ENCODE results near the gene MAF.

The MAF gene
- total RNA-seq: 93.2 to 131 reads per million in 2 donors

DNA sequence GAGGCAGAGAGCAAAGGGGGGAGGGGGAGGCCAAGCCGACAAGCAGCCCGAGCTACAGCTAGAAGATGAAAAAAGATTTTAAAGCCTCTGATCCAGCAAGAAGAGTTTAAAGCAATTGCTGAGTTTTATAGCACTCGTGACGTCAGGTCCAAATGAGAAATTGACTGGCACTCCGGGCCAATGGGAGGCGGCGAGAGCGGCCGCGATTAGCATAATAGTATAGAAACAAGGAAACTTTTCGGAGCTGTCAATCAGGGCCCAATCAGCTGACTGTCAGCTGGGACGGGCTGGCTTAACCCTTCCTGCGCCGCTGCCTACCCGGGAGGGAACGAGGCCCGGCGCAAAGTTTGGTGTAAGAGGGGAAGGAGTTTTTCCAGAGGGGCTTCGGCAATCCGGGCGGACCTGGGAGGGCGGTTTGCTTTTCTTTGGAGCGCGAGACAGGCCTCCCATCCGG lies at the start of gene MAF:
MAF (minus strand) TSS at position 100 of the 454 bp plus-strand sequence. CDS start 835 bp downstream, outside the sequence.
- DNase-seq: peak; percentile 70 to 98 (median 87)

DNA sequence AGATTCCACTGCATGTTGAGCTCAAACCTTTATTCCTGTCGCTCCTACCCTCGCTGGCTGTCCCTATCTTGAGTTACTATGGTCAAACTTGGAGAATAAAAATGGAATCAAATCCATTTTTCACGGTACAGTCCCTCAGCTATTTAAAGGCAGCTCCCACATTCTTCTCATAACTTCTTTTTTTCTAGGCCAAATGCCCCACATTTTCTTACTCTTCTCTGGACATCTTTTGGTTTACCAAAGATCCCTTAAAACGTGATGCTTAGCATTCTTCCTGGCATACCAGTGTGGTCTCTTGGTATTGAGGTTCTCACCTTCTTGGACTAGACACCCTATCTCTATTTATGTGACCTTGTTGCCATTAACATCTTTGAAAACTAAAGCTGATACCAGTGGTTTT lies 48.3 kb upstream of the MAF start:
- no peak for DNase-seq

DNA sequence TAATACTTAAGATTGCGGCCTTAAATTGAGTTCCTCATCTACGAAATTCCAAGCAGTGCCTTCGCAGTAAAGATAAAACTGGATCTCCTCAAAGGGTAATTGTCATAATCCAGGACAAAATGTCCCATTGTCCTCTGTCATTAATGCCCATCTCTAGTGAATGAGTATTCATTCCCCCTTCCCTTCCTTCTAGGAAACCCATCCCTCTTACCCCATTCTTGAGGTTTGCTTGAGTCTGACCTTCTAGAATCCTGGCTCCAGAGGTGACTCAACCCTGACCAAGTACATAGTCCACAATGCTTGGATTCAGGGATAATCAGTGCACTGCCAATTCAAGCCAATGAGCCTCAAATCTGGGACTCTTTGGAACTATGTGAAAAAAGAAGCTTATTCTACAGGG lies 47.0 kb upstream of the MAF start:
- no peak for DNase-seq

DNA sequence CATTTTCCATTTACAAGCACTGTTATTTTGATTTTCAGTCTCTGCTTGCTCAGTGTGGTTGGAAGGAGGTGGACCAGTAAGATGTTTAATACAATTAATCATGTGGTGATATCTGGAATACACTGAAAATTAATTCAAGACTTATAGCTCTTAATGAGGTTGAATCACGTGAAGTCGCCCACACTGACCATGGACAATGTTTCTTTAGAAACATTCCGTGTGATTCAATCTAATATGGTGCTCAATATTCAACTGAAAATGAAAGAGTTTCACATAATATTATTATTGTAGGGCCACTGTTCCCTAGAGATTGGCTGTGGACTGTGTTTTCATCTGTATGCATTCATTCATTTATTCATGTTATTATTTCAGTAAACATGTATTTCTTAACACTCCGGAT lies 45.2 kb upstream of the MAF start:
- no peak for DNase-seq

DNA sequence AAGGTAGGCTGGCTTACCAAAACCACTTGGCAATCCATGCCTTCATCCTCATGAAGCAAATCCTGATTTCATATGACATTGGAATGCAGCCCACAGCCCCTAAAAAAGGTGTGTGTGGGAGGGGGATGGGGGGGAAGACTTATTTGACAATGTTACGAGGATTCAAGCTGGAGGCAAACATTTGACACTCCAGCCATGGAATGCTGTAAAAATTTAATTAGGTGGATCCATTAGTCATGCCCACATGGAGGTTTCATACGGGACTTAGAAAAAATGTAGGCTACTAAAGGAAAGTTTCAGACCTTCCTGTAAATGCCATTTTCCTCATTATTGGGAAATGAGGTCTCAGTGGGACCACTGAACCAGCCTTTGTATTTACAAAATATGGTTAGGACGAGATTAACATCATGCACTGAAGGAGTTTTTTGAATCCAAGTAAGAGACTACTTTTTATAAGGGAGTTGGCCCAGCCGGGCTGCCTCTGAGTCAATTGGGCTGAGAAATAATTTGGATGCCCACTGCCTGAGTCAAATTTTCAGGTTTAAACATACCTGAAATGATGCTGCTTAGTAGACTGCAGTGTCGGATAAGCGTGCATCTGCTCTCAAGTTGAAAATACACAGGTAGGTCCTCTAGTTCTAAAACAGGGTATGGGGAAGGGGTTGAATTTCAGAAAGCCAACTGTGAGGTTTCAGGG lies 44.6 kb upstream of the MAF start:
- no peak for DNase-seq

DNA sequence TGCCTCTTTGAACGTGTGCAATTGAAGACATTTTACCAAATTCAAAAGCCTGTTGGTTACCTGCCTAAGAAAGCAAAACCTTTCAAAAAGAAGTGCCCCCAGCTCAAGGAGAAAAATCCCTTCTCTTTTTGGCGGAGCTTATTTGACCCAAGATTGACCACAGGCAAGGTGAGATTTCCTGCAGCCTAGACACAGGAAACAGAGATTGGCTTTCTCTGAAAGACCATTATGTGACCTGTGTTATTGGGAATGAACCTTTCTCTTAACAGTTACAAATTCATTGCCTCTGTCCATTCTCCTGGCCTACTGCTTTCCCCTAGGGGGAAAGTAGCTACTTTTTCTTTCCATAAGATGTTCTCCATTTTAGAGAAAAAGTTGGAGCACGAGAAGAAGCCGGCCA lies 42.1 kb upstream of the MAF start:
- no peak for DNase-seq

DNA sequence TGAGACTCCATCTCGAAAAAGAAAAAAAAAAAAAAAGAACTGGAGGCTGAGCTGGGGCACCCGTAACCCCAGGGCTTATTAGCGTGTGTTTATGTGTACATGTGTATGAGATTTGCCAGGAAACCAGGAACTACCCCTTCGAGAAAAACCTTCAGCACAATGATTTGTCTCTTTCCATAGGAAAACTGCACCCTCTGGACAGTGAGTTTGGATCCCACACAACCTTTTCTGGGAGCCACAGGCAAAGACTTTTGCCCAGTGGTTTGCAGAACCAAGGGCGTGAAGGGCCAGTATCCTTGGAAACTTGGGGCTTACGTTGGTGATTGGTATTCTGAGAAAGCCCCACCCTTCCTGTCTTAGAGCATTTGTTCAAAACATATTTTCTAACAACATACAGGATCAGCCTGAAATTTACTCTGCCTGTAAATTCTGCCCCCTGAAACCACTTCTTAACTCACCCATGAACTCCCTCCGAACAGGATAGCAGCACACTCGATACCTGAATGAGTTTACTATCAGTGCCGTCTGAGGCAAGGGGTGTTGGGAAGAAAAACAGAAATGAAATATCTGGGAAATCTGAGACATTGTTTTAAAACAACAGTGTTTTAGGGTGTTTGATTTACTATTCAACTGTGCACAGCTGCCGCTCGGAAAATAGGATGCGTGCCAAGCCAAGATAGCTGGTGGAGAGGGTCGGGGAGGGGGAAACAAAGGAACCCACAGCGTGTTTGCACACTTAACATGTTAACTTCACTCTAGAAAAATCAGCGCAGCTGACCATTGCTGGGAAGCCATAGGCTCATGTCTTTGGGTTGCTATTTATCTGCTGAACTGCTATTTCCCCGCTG lies 40.2 kb upstream of the MAF start:
- DNase-seq: peak in 1 of 5 experiments; percentile 71

DNA sequence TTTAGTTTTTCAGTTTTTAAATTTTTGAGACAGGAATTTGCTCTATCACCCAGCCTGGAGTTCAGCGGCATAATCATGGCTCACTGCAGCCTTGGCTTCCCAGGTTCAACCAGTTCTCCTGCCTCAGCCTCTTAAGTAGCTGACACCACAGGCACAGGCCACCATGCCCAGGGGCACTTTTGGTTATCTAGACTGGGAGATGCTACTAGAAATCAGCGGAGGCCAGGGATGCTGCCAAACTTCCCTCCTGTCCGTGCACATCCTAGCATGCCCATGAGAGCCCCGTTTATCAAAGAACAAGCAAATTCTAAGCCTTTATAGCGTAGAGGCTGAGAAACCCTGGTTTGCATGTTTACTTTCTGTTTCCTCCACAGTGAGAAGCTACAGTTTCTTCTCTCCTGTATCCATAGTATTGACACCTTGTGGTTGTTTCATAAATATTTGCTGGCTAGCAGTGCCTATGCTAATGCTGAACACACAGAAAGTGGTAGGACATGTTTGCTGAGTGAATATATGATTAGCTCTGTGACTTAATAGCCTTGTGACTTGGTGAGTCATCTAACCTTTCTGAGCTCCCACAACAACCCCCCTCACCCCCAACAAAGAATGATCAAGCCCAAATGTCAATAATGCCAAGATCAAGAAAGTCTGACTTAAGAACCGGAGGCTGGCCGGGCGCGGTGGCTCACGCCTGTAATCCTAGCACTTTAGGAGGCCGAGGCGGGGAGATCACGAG lies 39.2 kb upstream of the MAF start:
- peak in 1 of 5 experiments; percentile 61 for DNase-seq

DNA sequence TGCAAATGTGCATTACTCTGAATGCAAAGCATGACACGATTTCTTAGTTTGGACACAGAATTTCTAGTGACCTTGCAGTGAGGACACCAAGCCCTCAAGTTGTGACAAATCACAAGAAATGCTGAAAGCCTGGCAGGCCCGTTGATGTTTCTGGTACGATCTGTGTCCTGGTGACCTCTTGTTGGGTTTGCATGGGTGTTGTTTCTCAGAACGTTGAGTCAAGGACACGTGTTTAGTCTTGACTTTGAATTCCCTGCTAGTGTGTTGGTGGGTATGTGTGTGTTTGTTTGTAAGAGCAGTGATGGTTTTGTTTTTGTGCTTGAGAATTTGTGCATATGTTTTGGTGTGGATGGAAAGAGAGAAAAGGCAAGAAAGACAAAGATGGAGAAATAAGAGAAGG lies 37.8 kb upstream of the MAF start:
- no peak for DNase-seq

DNA sequence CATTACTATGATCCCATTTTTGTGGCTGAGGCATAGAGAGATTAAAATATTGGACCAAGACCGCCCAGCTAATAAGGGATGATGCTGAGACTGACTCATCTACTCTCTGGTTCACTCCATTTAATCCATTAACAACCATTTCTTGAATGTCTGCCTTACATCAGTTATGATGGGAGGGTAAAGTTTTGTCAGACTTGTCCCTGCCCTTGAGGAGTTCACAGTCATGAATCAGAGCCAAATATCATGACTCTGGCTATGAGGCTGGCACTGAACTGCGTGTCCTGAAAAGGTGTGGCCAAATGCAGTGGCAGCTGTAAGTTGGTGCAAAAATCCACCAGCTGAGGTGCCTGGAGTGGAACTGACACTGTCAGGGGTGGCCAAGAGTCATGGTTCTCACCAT lies 35.0 kb upstream of the MAF start:
- DNase-seq: no peak

DNA sequence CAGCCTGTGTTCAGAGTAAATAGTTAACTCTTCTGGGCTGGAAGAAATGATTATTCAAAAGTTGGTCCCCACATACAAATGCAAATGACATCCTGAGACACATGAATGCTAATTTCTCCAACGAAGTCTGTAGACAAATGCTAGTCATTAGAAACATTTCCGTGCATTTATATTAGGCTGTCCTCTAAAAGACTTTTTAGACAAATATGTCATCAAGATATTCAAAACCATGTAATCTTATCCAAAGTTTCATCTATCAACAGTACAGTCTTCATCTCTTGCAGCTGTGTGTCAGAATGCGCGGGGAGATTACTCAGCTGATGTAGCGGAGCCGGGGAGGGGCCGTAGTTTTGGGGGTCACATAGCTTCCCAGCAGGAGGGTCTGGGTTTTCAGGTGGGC lies 33.8 kb upstream of the MAF start:
- DNase-seq: no peak

DNA sequence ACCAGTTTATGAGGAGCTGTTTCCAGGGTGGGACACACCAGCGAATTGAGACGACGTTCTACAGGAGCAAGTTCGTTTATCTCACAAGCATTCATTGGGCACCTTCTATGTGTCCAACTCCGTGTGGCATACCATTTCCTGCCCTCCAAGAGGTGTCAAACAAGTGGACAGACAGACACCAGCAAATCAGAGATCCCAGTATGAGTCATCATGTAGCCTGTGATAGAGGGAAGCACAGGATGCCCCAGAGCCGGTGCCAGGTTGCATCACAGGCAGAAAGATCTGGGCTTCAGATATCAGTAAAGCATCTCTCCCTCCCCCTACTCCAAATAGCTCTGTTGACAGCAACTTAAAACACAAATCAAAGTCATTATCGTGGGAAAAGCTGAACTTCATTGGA lies 31.8 kb upstream of the MAF start:
- peak in 1 of 5 experiments; percentile 89 for DNase-seq

DNA sequence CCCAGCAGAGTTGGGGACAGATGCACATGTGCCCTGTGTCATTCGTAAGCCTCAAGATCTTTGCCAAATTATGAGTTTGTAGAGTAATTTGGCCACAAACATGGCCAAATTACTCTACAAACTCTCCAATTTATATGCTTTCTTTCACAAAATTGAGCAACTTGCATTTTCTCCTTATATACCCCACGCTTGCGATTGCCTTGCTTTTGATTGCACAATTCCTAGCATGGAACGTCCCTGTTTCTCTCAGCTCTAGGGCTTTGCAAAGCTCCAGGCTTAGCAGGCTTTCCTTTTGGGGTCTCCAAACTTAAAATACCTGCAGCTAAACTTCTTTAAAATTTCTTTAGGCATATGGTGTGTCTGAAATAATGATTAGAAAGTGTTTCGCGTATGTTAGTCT lies 28.5 kb upstream of the MAF start:
- DNase-seq: no peak

DNA sequence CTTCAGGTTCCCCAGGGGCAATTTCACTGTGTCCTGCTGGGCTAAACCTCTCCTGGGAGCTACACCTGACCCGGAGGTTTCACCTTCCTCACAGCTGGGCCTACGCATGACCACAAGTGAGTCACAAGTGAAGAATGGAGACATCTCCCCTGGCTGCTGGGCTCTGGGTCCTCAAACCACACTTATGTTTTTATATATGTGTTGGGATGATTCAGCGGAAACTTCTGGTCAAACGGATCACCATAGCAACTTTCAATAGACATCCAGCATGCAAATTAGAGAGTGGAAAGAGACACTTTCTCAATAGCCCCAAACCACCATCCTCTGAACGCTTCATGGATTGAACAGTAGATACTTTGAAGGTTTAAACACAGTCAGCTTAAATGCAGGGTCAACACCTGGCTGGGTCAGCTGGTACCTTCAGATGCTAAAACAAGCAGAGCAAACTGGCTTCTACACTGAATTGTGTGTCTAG lies 28.0 kb upstream of the MAF start:
- DNase-seq: peak in 3 of 5 experiments; percentile 4 to 94 (median 62)

DNA sequence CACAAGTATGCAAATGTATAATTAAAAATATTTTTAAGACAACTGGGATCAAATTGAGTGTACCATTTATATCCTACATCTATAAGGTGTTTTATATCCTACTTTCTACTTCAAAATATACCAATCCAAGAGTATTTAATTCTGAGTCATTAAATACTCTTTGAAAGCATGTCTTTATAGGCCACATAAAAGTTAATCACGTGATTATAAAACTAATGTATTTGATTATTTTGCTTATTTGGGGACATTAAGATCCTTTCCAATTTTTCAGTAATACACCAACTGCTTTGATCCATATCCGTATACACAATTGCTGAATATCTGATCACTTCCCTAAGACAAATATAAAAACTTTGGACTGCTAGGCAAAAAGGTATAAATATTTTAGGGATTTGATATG lies 26.6 kb upstream of the MAF start:
- DNase-seq: no peak

DNA sequence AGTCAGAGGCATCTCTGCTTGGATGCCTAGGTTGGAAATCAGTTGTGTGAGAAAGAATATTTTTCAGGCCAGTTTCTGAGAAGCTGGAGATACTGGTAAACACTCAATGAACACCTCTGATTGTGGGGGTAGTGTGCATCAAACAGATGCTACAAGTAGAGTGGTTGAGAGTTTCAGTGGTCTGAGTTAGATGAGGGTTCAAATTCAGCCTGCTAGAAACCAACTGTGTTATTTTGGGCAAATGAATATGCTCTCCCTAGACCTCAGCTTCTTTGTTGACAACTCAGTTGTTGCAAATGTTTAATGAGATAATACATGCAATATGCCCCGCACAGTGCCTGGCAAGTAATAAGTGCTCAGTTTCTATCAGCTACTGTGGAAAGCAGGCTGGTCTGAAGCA lies 25.2 kb upstream of the MAF start:
- DNase-seq: peak in 1 of 5 experiments; percentile 34

DNA sequence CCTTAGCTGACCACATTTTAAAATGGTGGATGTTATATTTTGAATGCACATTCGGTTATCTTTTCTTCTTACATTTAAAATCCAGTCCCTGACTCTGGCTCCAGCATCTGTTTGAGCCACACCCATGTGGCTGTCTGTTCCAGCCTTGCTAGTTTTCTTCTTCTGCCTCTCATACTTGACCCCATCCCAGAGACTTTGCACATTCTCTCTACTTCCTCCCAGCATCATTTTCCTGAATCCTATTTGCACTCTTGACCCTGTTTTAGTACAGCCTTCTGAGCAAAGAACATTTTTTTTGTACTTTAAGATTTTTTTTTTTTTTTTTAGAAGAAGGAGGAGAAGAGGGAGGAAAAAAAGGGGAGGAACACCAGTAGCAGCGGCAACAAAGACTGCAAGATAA lies 23.3 kb upstream of the MAF start:
- no peak for DNase-seq

DNA sequence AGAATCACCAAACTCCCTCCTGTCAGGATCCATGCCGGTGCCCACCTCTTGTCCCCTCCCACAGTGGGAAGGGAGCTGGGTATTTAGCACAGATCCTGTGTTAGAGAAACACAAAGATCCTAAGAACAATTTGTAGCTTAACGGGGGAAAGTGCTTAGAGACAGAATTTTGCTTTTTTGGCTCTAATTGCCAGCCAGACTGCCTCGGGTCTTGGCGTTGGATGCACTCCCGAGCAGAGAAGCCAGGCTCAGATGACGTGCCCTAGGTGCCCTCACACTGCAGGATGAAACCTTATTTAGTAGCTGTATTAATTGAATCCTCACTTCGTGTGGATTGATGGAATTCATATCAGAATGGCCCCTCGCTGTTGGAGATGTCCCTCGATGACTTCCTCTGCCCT lies 22.5 kb upstream of the MAF start:
- DNase-seq: no peak

DNA sequence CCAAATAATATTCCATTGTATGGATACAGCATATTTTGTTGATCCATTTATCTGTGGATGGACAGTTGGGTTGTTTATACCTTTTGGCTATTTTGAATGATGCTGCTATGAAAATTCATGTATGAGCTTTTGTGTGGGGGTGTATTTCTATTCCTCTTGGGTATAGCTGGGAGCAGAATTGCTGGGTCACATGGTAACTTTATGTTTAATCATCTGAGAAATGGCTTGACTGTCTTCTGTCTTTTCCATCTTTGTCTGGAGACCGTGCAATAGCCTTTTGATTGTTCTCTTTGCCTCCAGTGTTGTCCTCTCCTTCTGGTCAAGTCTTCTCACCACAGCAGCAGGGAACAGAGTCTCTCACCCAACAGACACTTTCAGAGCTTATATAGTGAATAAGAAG lies 20.5 kb upstream of the MAF start:
- no peak for DNase-seq

DNA sequence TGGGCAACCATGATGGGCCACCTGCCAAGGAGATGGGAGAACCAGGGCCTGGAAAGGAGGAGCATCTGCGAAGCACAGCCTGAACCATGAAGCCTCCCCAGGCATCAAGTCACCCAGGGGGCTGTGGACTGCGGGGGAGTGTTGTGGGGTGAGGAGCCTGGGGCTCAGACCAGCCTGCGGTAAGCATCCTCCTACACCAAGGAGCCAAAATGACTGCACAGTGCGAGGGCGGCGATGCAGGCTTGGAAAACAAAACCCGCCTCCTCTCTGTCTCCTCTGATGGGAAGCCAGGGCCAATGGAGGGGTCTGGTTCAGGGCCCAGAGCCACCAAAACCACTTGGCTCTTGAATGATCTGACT lies 18.1 kb upstream of the MAF start:
- peak in 2 of 5 experiments; percentile 53 to 63 for DNase-seq

DNA sequence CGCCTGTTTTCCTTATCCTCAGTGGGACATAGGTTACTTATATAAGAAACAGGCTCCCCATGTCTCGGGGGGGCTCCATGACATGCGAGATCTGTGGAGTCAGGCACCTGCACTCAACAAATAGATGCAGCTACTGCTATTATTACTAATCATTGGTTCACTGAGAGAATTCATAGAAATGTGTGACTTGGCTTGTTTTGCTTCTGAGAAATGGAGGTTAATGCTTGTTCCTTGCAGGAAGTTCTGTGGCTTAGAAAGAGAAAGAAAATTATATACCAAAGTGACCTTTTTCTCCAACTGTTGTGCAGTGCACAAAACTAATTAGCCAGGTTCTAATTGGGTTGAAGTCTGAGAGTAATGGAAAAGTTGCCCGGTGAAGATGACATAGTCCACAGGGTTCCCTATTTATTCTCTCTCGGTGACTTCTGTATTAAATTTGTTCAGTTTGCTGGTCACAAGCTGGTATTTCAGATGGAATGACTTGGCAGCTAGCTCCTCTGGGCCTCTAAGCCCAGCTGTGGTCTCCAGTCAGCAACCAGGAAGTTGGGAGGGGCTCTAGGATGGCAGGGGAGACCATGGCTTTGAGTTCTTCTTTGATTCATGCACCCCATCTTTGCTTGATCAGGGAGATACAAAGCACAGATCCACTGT lies 17.6 kb upstream of the MAF start:
- peak in 1 of 5 experiments; percentile 54 for DNase-seq

DNA sequence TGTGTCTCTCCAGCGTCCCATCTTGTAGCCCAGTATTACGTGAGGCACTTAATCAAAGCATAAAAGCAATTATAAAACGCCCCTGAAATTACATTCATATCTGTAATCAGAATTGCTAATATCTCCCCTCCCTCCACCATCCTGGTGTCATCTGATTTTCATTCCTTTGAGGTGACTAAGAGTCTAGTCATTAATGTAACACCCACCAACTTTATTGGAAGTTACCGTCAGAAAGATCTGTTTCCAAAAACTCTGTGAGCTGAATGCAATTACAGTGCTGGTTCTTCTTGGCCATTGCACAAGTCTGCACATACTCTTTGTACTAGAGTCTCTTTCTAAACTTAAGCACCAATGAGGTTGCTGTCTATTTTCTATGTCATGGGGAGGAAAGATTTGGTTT lies 12.5 kb upstream of the MAF start:
- DNase-seq: no peak

DNA sequence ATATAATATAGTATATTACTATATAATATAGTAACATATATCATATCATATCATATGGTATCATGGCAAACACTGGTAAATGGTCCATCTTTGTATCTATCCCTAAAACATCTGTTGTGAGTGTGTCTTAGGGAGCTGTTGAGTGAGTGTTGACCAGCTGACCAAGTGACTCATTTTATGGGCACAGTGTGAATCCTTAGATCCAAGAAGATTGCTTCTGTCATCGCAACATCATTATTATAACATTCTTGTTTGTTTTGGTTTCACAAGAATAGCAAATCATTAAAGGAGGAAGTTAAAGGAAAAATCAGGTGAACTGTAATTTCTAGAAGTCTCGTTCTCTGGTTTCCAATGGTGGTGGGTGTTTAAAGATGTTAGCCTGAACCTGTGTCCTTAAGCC lies 11.7 kb upstream of the MAF start:
- DNase-seq: no peak

Measured in T-helper 2 cell (primary cell).